Measurements from ENCODE around the gene MAS1L.

Gene MAS1L

DNA sequence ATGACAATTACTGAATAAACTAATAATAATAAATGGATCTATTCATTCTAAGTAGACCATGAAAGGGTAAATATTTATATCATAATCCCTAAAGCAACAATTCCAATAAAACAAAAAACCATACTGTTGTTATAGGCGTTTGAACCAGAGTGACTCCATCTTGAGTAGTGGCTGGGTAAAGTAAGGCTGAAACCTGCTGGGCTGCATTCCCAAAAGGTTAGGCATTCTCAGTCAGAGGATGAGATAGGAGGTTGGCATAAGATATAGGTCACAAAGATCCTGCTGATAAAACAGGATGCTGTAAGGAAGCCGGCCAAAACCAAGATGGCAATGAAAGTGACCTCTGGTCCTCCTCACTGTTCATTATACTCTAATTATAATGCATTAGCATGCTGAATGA, 22.5 kb downstream of the MAS1L start:
- TF ChIP-seq, protein P1, sequence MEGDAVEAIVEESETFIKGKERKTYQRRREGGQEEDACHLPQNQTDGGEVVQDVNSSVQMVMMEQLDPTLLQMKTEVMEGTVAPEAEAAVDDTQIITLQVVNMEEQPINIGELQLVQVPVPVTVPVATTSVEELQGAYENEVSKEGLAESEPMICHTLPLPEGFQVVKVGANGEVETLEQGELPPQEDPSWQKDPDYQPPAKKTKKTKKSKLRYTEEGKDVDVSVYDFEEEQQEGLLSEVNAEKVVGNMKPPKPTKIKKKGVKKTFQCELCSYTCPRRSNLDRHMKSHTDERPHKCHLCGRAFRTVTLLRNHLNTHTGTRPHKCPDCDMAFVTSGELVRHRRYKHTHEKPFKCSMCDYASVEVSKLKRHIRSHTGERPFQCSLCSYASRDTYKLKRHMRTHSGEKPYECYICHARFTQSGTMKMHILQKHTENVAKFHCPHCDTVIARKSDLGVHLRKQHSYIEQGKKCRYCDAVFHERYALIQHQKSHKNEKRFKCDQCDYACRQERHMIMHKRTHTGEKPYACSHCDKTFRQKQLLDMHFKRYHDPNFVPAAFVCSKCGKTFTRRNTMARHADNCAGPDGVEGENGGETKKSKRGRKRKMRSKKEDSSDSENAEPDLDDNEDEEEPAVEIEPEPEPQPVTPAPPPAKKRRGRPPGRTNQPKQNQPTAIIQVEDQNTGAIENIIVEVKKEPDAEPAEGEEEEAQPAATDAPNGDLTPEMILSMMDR (IDR thresholded peaks at IDR 0.05; ENCODE audit: low read depth, low read length) = no peak
- H3K27me3 ChIP-seq = no peaks in the 10 kb centered on the region
- no peak for DNase-seq
- no peak overlapping the region for H3K4me3 ChIP-seq (ENCODE audit: low read depth, low read length)
- no peaks in the 10 kb centered on the region for H3K36me3 ChIP-seq
- no peaks in the 10 kb centered on the region for H3K9me3 ChIP-seq
- H3K4me1 ChIP-seq = no peaks in the 10 kb centered on the region

DNA sequence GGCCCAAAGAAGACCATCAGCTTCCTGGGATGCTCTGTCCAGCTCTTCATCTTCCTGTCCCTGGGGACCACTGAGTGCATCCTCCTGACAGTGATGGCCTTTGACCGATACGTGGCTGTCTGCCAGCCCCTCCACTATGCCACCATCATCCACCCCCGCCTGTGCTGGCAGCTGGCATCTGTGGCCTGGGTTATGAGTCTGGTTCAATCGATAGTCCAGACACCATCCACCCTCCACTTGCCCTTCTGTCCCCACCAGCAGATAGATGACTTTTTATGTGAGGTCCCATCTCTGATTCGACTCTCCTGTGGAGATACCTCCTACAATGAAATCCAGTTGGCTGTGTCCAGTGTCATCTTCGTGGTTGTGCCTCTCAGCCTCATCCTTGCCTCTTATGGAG, 25.7 kb downstream of the MAS1L start:
- no peak overlapping the region for H3K4me3 ChIP-seq (ENCODE audit: low read depth, low read length)
- H3K9me3 ChIP-seq = no peaks in the 10 kb centered on the region
- H3K27me3 ChIP-seq = no peaks in the 10 kb centered on the region; the same call in 1 of the 2 replicates
- DNase-seq = no peak
- H3K36me3 ChIP-seq = no peaks in the 10 kb centered on the region
- TF ChIP-seq, protein P1 (IDR thresholded peaks at IDR 0.05; ENCODE audit: low read depth, low read length) = no peak
- H3K4me1 ChIP-seq = no peaks in the 10 kb centered on the region

DNA sequence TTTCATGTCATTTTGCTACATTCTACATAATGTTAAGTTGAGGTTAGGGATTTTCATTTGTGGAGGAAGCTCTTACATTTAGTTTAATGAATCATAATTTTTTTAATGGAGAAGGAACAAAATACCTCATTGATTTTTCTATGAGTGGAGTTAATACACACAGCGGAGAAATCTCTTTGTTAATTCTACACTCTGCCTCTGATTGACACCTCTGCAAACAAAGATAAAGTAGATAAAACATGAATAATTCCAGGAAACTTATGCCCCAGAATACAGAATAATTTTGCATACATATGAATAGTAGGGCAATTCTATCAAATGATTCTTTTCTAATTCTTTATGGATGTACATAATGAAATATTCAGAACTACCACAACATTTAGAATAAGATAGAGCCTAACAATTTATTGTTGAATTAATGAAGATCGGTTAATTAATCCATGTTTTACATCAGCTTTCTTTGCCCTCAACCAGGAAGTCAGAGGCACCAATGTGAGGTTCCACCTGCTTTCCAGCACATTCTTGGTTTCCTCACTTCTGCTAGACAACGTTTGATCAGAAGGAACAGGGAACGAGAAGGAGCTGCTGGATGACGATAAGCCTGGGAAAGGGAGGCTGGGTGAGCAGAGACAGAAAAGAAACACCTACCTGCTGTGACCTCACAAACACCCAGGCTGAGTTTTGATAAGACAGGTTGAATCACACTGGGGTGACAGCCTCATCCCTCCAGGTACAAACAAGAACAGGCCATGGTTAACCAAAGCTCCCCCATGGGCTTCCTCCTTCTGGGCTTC, 26.5 kb downstream of the MAS1L start:
- H3K4me1 ChIP-seq = no peaks in the 10 kb centered on the region
- no peak for DNase-seq
- no peak overlapping the region for H3K4me3 ChIP-seq (ENCODE audit: low read depth, low read length)
- no peaks in the 10 kb centered on the region for H3K9me3 ChIP-seq
- H3K36me3 ChIP-seq = no peaks in the 10 kb centered on the region
- TF ChIP-seq, protein P1 (IDR thresholded peaks at IDR 0.05; ENCODE audit: low read depth, low read length) = no peak
- no peaks in the 10 kb centered on the region; the same call in 1 of the 2 replicates for H3K27me3 ChIP-seq

DNA sequence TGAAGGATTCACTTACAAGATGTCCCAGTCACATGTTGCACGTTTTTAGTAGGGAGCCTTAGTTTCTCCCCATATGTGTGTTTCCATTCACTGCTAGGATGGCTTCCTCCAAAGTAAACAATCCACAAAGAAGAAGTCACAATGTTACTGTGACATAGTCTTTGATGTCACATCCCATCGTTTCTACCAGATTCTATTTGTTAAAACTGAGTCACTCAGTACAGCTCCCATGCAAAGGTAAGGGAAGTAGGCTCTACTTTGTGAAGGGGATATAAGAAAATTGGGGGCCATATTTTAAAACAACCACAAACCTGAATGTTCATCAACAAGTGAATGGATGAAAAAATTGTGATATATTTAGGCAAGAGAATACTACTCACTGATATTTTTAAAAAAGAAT, 30.8 kb downstream of the MAS1L start, which contains the start of the genes OR11A1 and OR2H1:
OR11A1 (minus strand) TSS at position 101 of the 400 bp plus-strand sequence. CDS start 29,430 bp downstream, outside the sequence.
OR2H1 (plus strand) TSS at position 185 of the 400 bp plus-strand sequence. CDS start 4,615 bp downstream, outside the sequence.
- TF ChIP-seq, protein P1 (IDR thresholded peaks at IDR 0.05; ENCODE audit: low read depth, low read length) = no peak
- H3K4me1 ChIP-seq = no peaks in the 10 kb centered on the region
- DNase-seq = no peak
- peaks cover under 1% of the 10 kb centered on the region; the same call in 1 of the 2 replicates for H3K9me3 ChIP-seq
- no peaks in the 10 kb centered on the region for H3K36me3 ChIP-seq
- H3K4me3 ChIP-seq (ENCODE audit: low read depth, low read length) = no peak within 1 kb of the TSS
- no peaks in the 10 kb centered on the region; the same call in 1 of the 2 replicates for H3K27me3 ChIP-seq

DNA sequence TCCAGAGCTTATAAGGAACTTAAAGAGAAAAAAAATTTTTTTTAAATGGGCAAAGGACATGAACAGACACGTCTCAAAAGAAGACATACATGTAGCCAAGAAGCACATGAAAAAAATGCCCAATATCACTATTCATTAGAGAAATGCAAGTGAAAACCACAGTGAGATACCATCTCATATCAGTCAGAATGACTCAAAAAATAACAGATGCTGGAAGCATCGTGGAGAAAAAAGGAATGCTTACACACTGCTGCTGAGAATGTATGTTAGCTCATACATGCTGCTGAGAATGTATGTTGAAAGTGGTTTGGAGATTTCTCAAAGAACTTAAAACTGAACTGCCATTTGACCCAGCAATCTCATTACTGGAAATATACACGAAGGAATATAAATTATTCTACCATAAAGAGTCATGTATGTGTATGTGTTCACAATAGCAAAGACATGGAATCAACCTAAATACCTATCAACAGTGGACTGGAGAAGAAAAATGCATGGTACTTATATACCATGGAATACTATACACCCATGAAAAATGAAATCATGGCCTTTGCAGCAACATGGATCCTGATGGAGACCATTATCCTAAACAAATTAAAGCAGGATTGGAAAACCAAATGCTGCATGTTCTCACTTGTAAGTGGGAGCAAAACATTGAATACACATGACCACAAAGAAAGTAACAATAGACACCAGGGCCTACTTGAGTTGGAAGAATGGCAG, 36.1 kb downstream of the MAS1L start:
- DNase-seq = no peak

More for the DNA sequence above, 36.1 kb downstream of the MAS1L start:
- TF ChIP-seq, protein P1 (IDR thresholded peaks at IDR 0.05; ENCODE audit: low read depth, low read length) = no peak
- no peaks in the 10 kb centered on the region for H3K4me1 ChIP-seq
- H3K27me3 ChIP-seq = no peaks in the 10 kb centered on the region
- H3K4me3 ChIP-seq (ENCODE audit: low read depth, low read length) = no peak overlapping the region
- H3K36me3 ChIP-seq = no peaks in the 10 kb centered on the region
- H3K9me3 ChIP-seq = peaks cover 4% of the 10 kb centered on the region
